HFF-Myc (cell line): ENCODE measurements around the gene ZFP69B.

Experiments used
- DNase-seq: peaks from one replicate; pipeline ENCODE4 v3.0.0-alpha.2; 2011; ENCODE audit warnings: low read depth; ENCODE audit errors: extremely low read depth
- H3K4me3 ChIP-seq: replicated peaks from 2 replicates; pipeline ENCODE4 v1.5.1; 2011; ENCODE audit warnings: low read depth, mild to moderate bottlenecking, control low read depth, low read length
- CTCF ChIP-seq: IDR thresholded peaks from 2 replicates; pipeline ENCODE4 v1.5.1; 2012; ENCODE audit warnings: mild to moderate bottlenecking, low read depth, low read length, control low read depth; ENCODE audit errors: missing control alignments

Gene ZFP69B

GRCh38 chr1:40435471-40435870 is 14.8 kb upstream of the ZFP69B start:
- TF ChIP-seq CTCF: no peak
- DNase-seq: no peak
- H3K4me3 ChIP-seq: no peak overlapping the region

- TF ChIP-seq CTCF: no peak
- no peak for DNase-seq
- H3K4me3 ChIP-seq: no peak overlapping the region
Observed at GRCh38 chr1:40435876-40436275, 14.4 kb upstream of the ZFP69B start.

- no peak for DNase-seq
- no peak overlapping the region for H3K4me3 ChIP-seq
- peak; percentile 61 for TF ChIP-seq CTCF
Observed at GRCh38 chr1:40438391-40439015, 11.8 kb upstream of the ZFP69B start.

- no peak for DNase-seq
- TF ChIP-seq CTCF: no peak
- no peak overlapping the region for H3K4me3 ChIP-seq
Observed at GRCh38 chr1:40439247-40439646, 11.0 kb upstream of the ZFP69B start.

GRCh38 chr1:40450495-40451237 is 390 bp downstream of the ZFP69B start:
- no peak for TF ChIP-seq CTCF
- peak; percentile 52 for DNase-seq
- peak overlapping the region; percentile 71 for H3K4me3 ChIP-seq

- DNase-seq: no peak
- no peak for TF ChIP-seq CTCF
- peak overlapping the region; percentile 71 for H3K4me3 ChIP-seq
Observed at GRCh38 chr1:40451238-40451585, 936 bp downstream of the ZFP69B start.
